Ascending aorta (tissue), 2 donors: ENCODE measurements around the gene FOXP1. TPM values are rescaled to one million over a fixed set of nuclear protein-coding genes. Genes with fewer than 3 reads are reported as not detected.

Source experiments
- DNase-seq, 2 donors: peaks; one replicate each; pipeline ENCODE4 v3.0.0-alpha.2; 2019; ENCODE audit warnings: low spot score in 2 of 2
- H3K27ac ChIP-seq, 2 donors: fragments of 200-600 bp; sonication (generic); one replicate each; pipeline ENCODE4 v1.5.1; 2016 to 2017; ENCODE audit warnings: mild to moderate bottlenecking in 1 of 2
- H3K27me3 ChIP-seq: fragments of 200-600 bp; sonication (generic); one replicate; pipeline ENCODE4 v1.5.1; 2017
- H3K36me3 ChIP-seq, 2 donors: fragments of 200-600 bp; sonication (generic); one replicate each; pipeline ENCODE4 v1.5.1; 2016
- H3K4me1 ChIP-seq, 2 donors: fragments of 200-600 bp; sonication (generic); one replicate each; pipeline ENCODE4 v1.5.1; 2016 to 2017; ENCODE audit warnings: mild to moderate bottlenecking in 1 of 2
- H3K4me3 ChIP-seq, 2 donors: fragments of 200-600 bp; sonication (generic); one replicate each; pipeline ENCODE4 v1.5.1; 2016 to 2017; ENCODE audit warnings: mild to moderate bottlenecking in 1 of 2
- H3K9me3 ChIP-seq, 2 donors: fragments of 200-600 bp; sonication (generic); one replicate each; pipeline ENCODE4 v1.5.1; 2016
- intact Hi-C: fragments of 100-400 bp; cut with DNase I; formaldehyde crosslinking; loops from one replicate; pipeline ENCODE4 v1.15.1; 2023
- total RNA-seq: library from RNA; depleted of rRNA; stranded (reverse); fragments of >200 nt; gene quantifications from one replicate; pipeline ENCODE4 v1.1.0, GENCODE V29; 2016
- TF ChIP-seq, protein P1 (sequence below), 3 experiments: fragments of 200-600 bp in 2 of 3; fragments of 450-650 bp in 1 of 3; sonication (generic) in 2 of 3; IDR thresholded peaks; one replicate each; pipeline ENCODE4 v1.5.1; 2016 to 2019; ENCODE audit warnings: antibody characterized with exemption in 3 of 3, mild to moderate bottlenecking in 1 of 3, moderate library complexity in 1 of 3

FOXP1 gene
- total RNA-seq, 1 donor from 2014 or later = 171 TPM

DNA sequence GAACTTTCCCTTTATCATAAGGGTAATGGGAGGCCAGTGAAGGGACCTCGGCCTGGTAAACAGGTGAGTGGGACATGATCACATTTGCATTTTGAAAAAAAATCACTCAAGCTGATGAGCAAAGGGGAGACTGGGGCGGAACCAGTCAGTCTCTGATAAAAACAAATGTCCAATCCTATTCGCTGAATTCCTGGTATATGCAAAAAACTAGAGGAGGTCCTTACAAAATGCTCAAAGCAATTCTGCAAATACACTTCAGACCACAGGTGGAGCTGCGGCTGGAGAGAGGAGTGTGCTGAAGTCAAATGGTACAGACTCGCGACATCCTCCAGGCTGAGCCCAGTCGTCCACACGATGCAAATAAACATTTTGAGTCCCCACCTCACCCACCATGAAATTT, 166.7 kb downstream of the FOXP1 start:
- no peak for DNase-seq
- Histone ChIP-seq H3K27me3 (no peaks in the 10 kb centered on the region), H3K36me3 (no peaks in the 10 kb centered on the region), H3K9me3 (no peaks in the 10 kb centered on the region), H3K4me3 (no peak overlapping the region), H3K4me1 (no peaks in the 10 kb centered on the region), H3K27ac (no peak overlapping the region)
- TF ChIP-seq, protein P1, sequence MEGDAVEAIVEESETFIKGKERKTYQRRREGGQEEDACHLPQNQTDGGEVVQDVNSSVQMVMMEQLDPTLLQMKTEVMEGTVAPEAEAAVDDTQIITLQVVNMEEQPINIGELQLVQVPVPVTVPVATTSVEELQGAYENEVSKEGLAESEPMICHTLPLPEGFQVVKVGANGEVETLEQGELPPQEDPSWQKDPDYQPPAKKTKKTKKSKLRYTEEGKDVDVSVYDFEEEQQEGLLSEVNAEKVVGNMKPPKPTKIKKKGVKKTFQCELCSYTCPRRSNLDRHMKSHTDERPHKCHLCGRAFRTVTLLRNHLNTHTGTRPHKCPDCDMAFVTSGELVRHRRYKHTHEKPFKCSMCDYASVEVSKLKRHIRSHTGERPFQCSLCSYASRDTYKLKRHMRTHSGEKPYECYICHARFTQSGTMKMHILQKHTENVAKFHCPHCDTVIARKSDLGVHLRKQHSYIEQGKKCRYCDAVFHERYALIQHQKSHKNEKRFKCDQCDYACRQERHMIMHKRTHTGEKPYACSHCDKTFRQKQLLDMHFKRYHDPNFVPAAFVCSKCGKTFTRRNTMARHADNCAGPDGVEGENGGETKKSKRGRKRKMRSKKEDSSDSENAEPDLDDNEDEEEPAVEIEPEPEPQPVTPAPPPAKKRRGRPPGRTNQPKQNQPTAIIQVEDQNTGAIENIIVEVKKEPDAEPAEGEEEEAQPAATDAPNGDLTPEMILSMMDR (IDR thresholded peaks at IDR 0.05) = no peak
- intact Hi-C loops = no loop called here

DNA sequence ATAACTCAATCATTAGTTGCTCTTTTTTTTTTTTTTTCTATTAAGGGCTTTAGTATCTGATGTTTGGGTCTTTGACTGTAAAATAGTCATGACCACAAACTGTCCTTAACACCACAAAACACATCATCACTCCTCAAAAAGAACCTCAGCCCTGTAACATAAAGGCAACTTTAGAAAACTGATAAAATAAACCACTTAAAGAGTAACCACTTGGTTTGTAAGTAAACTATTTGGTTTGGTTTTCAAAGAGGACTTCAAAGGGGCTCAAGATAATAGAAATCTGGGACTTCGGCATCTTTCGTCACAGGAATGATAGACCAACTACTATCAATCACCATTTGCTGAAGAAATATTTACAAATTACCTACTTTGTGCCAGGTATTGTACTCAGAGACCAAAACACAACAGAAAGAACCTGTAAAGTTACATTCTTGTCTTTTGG, 167.8 kb downstream of the FOXP1 start:
- Histone ChIP-seq H3K4me1 (no peaks in the 10 kb centered on the region), H3K27ac (no peak overlapping the region), H3K27me3 (no peaks in the 10 kb centered on the region), H3K36me3 (no peaks in the 10 kb centered on the region), H3K4me3 (no peak overlapping the region), H3K9me3 (no peaks in the 10 kb centered on the region)
- TF ChIP-seq, protein P1 (IDR thresholded peaks at IDR 0.05) = no peak
- DNase-seq = no peak
- intact Hi-C loops = no loop called here

DNA sequence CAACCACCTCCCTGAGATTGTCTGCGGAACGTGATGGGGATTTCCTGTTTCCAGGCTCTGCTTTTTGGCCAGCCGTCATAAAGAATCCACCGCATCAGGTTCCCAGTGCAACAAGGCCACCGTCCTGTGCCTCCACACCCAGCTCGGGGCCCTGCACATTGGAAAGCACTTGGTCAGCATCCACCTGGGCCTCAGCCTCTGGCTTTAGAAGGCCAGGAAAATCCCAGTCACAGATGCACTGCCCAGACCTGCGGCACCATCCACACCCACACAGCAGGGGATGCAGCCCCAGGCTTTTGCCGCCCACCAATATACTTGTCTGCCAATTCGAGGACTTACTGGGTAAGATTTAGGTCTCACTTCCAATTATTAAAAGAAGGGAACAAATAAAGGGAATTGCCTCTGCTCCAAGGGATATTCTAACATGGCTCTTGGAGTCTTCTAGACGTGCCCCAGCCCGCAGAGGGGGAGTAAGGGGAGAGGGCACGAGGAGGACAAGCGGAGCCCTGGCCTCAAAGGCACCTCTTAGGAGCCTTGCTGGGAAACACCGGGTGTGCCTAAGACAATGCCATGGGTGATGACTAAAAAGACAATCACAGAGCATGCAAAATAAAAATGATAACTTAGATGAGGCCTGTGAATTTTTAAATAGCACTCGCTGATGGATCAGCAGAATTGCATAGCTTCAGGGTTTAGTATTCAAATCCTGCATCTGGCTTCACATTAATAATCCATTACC, 169.2 kb downstream of the FOXP1 start:
- no peaks in the 10 kb centered on the region for H3K36me3 ChIP-seq
- DNase-seq = no peak
- no peak overlapping the region for H3K4me3 ChIP-seq
- no peak overlapping the region for H3K27ac ChIP-seq
- TF ChIP-seq, protein P1 (IDR thresholded peaks at IDR 0.05) = no peak
- no peaks in the 10 kb centered on the region for H3K9me3 ChIP-seq
- H3K27me3 ChIP-seq = no peaks in the 10 kb centered on the region
- intact Hi-C loops = no loop called here
- no peaks in the 10 kb centered on the region for H3K4me1 ChIP-seq

DNA sequence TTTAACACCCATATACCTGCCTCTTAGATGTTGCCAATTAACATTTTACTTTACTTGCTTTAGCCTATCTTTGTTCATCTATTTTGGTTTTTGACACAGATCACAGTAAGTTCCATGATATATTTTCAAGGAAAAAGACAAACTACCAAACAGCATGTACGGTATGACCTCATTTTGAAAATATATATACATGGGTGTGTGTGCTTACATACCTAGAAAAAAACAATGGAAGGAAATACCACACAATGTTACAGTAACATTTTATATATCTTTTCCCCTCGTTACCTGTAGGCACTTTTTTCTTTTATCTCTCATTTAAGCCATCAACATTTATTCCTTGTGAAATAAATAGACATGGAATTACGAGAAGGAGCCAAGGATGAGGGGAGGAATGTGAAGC, 170.0 kb downstream of the FOXP1 start:
- TF ChIP-seq, protein P1 (IDR thresholded peaks at IDR 0.05) = no peak
- Histone ChIP-seq H3K27ac (no peak overlapping the region), H3K4me1 (no peaks in the 10 kb centered on the region), H3K4me3 (no peak overlapping the region), H3K36me3 (no peaks in the 10 kb centered on the region), H3K27me3 (no peaks in the 10 kb centered on the region), H3K9me3 (no peaks in the 10 kb centered on the region)
- DNase-seq = no peak
- intact Hi-C loops = no loop called here

DNA sequence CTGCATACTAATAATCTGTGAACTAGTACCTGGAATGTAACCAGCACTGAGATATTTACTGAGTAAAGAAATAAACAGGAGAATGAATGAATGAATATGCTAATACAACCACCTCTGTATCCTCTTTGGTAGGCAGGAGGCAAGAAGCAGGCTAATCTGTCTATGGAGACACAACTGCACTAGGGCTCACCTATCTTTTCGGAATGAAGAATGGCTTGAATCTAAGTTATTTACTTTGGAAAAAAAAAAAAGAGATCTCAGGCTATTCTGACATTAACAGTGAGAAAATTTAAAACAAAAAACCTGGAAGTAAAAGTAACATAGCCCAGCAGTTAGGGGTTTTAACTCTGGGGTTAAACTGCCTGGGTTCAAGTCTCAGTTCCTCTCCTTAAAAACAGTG, 174.2 kb downstream of the FOXP1 start:
- Histone ChIP-seq H3K9me3 (no peaks in the 10 kb centered on the region), H3K36me3 (no peaks in the 10 kb centered on the region), H3K4me3 (no peak overlapping the region), H3K27ac (no peak overlapping the region), H3K4me1 (no peaks in the 10 kb centered on the region), H3K27me3 (no peaks in the 10 kb centered on the region)
- intact Hi-C loops = no loop called here
- TF ChIP-seq, protein P1 (IDR thresholded peaks at IDR 0.05) = no peak
- no peak for DNase-seq
